ENCODE results near the gene MT1E. TPM values are rescaled to one million over a fixed set of nuclear protein-coding genes. Genes with fewer than 3 reads are reported as not detected.

The MT1E gene
- total and polyA plus RNA-seq, 2 of the 8 experiments (the other 6 are each of a cell fraction or from before 2014, with no cell fraction given): 7.9 to 117 TPM

GRCh38 chr16:56647641-56648431, 22.3 kb downstream of the MT1E start (continued):
- peak; percentile 13 to 29 (median 26); a peak in 2 of 4 replicates for TF ChIP-seq CTCF (IDR thresholded peaks at IDR 0.05; ENCODE audit: control extremely low read depth in 1 of 3, insufficient read depth in 1 of 3, low read depth in 1 of 3, low read length in 3 of 3)
- peak; percentile 6 to 21; a peak in 2 of 4 replicates for TF ChIP-seq RAD21 (IDR thresholded peaks at IDR 0.05 in 1 of 2, conservative IDR thresholded peaks at IDR 0.05 in 1 of 2; ENCODE audit: low read depth in 2 of 2, low read length in 2 of 2)
- no peak for TF ChIP-seq ATF2 (IDR thresholded peaks at IDR 0.05; ENCODE audit: low read length)
- TF ChIP-seq CREB1 (IDR thresholded peaks at IDR 0.05): no peak
- no peak for TF ChIP-seq TCF12 (IDR thresholded peaks at IDR 0.05; ENCODE audit: low read depth, low read length)
- TF ChIP-seq SAP30 (IDR thresholded peaks at IDR 0.05; ENCODE audit: insufficient read depth, insufficient replicate concordance, low read length): no peak
- no peak for TF ChIP-seq CHD1 (IDR thresholded peaks at IDR 0.05; ENCODE audit: low read depth, low read length)
- TF ChIP-seq HDAC2 (IDR thresholded peaks at IDR 0.05; ENCODE audit: borderline replicate concordance in 1 of 2, low read depth in 2 of 2, low read length in 2 of 2): no peak
- no peak for TF ChIP-seq FOSL1 (IDR thresholded peaks at IDR 0.05; ENCODE audit: insufficient read depth, low read depth, low read length)
- TF ChIP-seq SIN3A (conservative IDR thresholded peaks at IDR 0.05 in 1 of 2, IDR thresholded peaks at IDR 0.05 in 1 of 2; ENCODE audit: low read depth in 1 of 2, low read length in 2 of 2): no peak
- 0 out of 2 replicates have a peak, but pooled peaks have one; percentile 6 for TF ChIP-seq YY1 (IDR thresholded peaks at IDR 0.05; ENCODE audit: low read depth, low read length)
- TF ChIP-seq KDM5A (IDR thresholded peaks at IDR 0.05; ENCODE audit: low read length): no peak
- TF ChIP-seq KDM4A (IDR thresholded peaks at IDR 0.05; ENCODE audit: low read depth, low read length, severe bottlenecking): peak; percentile 49
